Uterus (tissue), 4 donors: Measurements from ENCODE around the gene S100A2. TPM values are rescaled to one million over a fixed set of nuclear protein-coding genes. Genes with fewer than 3 reads are reported as not detected.

Experiments used
- DNase-seq, 2 donors: peaks; one replicate each; pipeline ENCODE4 v3.0.0-alpha.2; 2019 to 2020
- H3K27ac ChIP-seq, 2 donors: fragments of 200-600 bp; sonication (generic); 1 replicate in 1 of 2; 2 replicates in 1 of 2; pipeline ENCODE4 v1.5.1; 2016 to 2018
- H3K27me3 ChIP-seq, 2 donors: fragments of 200-600 bp; sonication (generic); one replicate each; pipeline ENCODE4 v1.5.1; 2018 to 2019; ENCODE audit warnings: control low read depth in 1 of 2
- H3K36me3 ChIP-seq, 2 donors: fragments of 200-600 bp; sonication (generic); one replicate each; pipeline ENCODE4 v1.5.1; 2019; ENCODE audit warnings: control low read depth in 1 of 2
- H3K4me1 ChIP-seq, 2 donors: fragments of 200-600 bp; sonication (generic); one replicate each; pipeline ENCODE4 v1.5.1; 2018 to 2019; ENCODE audit warnings: control low read depth in 1 of 2
- H3K4me3 ChIP-seq, 2 donors: fragments of 200-600 bp; sonication (generic); 1 replicate in 1 of 2; 2 replicates in 1 of 2; pipeline ENCODE4 v1.5.1; 2018 to 2019; ENCODE audit warnings: mild to moderate bottlenecking in 1 of 2
- H3K9me3 ChIP-seq, 2 donors: fragments of 200-600 bp; sonication (generic); one replicate each; pipeline ENCODE4 v1.5.1; 2019; ENCODE audit warnings: control low read depth in 1 of 2
- CTCF ChIP-seq, 4 experiments: fragments of 200-600 bp in 2 of 4; fragments of 450-650 bp in 2 of 4; sonication (generic) in 2 of 4; IDR thresholded peaks; one replicate each; pipeline ENCODE4 v1.5.1; 2016 to 2019; ENCODE audit warnings: antibody characterized with exemption in 4 of 4, mild to moderate bottlenecking in 2 of 4, moderate library complexity in 1 of 4
- POLR2A ChIP-seq, 2 donors: fragments of 450-650 bp; IDR thresholded peaks; one replicate each; pipeline ENCODE4 v1.6.1; 2016; ENCODE audit warnings: antibody characterized with exemption in 2 of 2, mild to moderate bottlenecking in 1 of 2, moderate library complexity in 1 of 2
- intact Hi-C: fragments of 100-400 bp; cut with DNase I; formaldehyde crosslinking; loops from one replicate; pipeline ENCODE4 v1.15.1; 2023; ENCODE audit warnings: low total_unique reads
- total RNA-seq, 4 donors: library from RNA; depleted of rRNA in 3 of 4; stranded (reverse); fragments of >200 nt in 3 of 4; gene quantifications; one replicate each; pipeline versions ENCODE4 v1.1.0 to v1.2.4, GENCODE V29; 2014 to 2023
- donor health status: DM: yes; HTN: yes; CAD: no.

The S100A2 gene
- total RNA-seq, 4 donors from 2014 or later, result 2.1 to 2.7 TPM; not detected in 2

GRCh38 chr1:153602749-153603148 lies 37.1 kb upstream of the S100A2 start:
- Histone ChIP-seq H3K27me3 (no peaks in the 10 kb centered on the region), H3K4me1 (peaks cover 0 to 3% of the 10 kb centered on the region in 2 donors), H3K4me3 (no peak overlapping the region), H3K36me3 (no peaks in the 10 kb centered on the region), H3K27ac (no peak overlapping the region), H3K9me3 (no peaks in the 10 kb centered on the region)
- TF ChIP-seq CTCF (IDR thresholded peaks at IDR 0.05) (no peak), POLR2A (IDR thresholded peaks at IDR 0.05) (no peak)
- intact Hi-C loops, result no loop called here
- no peak for DNase-seq

- Histone ChIP-seq H3K4me3 (no peak overlapping the region), H3K9me3 (no peaks in the 10 kb centered on the region), H3K27ac (no peak overlapping the region), H3K27me3 (no peaks in the 10 kb centered on the region), H3K36me3 (no peaks in the 10 kb centered on the region), H3K4me1 (no peaks in the 10 kb centered on the region)
- no peak for DNase-seq
- TF ChIP-seq CTCF (IDR thresholded peaks at IDR 0.05), result no peak
- no peak for TF ChIP-seq POLR2A (IDR thresholded peaks at IDR 0.05)
- intact Hi-C loops, result no loop called here
Measured at GRCh38 chr1:153599847-153600246, 34.2 kb upstream of the S100A2 start.

- TF ChIP-seq POLR2A (IDR thresholded peaks at IDR 0.05), result no peak
- intact Hi-C loops, result no loop called here
- DNase-seq, result no peak
- no peaks in the 10 kb centered on the region for H3K9me3 ChIP-seq
- no peaks in the 10 kb centered on the region for H3K4me1 ChIP-seq
- no peak overlapping the region for H3K4me3 ChIP-seq
- no peak overlapping the region for H3K27ac ChIP-seq
- no peaks in the 10 kb centered on the region for H3K27me3 ChIP-seq
- no peaks in the 10 kb centered on the region for H3K36me3 ChIP-seq
Measured at GRCh38 chr1:153598309-153599172, 32.9 kb upstream of the S100A2 start.

- no peak overlapping the region for H3K4me3 ChIP-seq
- intact Hi-C loops, result no loop called here
- H3K9me3 ChIP-seq, result no peaks in the 10 kb centered on the region
- DNase-seq, result no peak
- no peaks in the 10 kb centered on the region for H3K4me1 ChIP-seq
- H3K36me3 ChIP-seq, result no peaks in the 10 kb centered on the region
- no peaks in the 10 kb centered on the region for H3K27me3 ChIP-seq
- TF ChIP-seq POLR2A (IDR thresholded peaks at IDR 0.05), result no peak
- no peak for TF ChIP-seq CTCF (IDR thresholded peaks at IDR 0.05)
- no peak overlapping the region for H3K27ac ChIP-seq
Measured at GRCh38 chr1:153597206-153597605, 31.6 kb upstream of the S100A2 start.

GRCh38 chr1:153592748-153593147 lies 27.1 kb upstream of the S100A2 start:
- intact Hi-C loops, result no loop called here
- TF ChIP-seq CTCF (IDR thresholded peaks at IDR 0.05) (no peak), POLR2A (IDR thresholded peaks at IDR 0.05) (no peak)
- Histone ChIP-seq H3K27me3 (no peaks in the 10 kb centered on the region), H3K36me3 (no peaks in the 10 kb centered on the region), H3K4me1 (no peaks in the 10 kb centered on the region), H3K4me3 (no peak overlapping the region), H3K9me3 (no peaks in the 10 kb centered on the region), H3K27ac (peak overlapping the region in 1 of 2 donors; percentile 31)
- DNase-seq, result no peak
